SK-N-SH (cell line): ENCODE results near the gene CABLES2. TPM values are rescaled to one million over a fixed set of nuclear protein-coding genes. Genes with fewer than 3 reads are reported as not detected.

Experiments used
- CTCF ChIA-PET: fragments of 300-600, 350-600 bp; formaldehyde crosslinking; extraction: SDS; loops from one replicate; lab custom pipeline; 2021; lab: Yijun Ruan, JAX
- POLR2A ChIA-PET: fragments of 350-600 bp; sonication (Branson Sonifier 250); formaldehyde crosslinking; extraction: SDS; loops from one replicate; lab custom pipeline; 2020; ENCODE audit warnings: antibody characterized with exemption, inconsistent platforms; lab: Yijun Ruan, JAX
- DNase-seq: peaks from one replicate; pipeline ENCODE4 v3.0.0; 2012
- H2AFZ ChIP-seq: fragments of 200-600 bp; sonication (generic); 2 replicates; pipeline ENCODE4 v1.8.1; 2016; ENCODE audit warnings: antibody characterized with exemption, mild to moderate bottlenecking, low read depth
- H3F3A ChIP-seq: fragments of 200-600 bp; sonication (generic); replicated peaks from 2 replicates; pipeline ENCODE3; 2016; ENCODE audit warnings: antibody characterized with exemption, mild to moderate bottlenecking; ENCODE audit not compliant: insufficient read depth
- H3K27ac ChIP-seq, 2 experiments: fragments of 200-500 bp in 1 of 2; fragments of 200-600 bp in 1 of 2; sonication (Bioruptor generic) in 1 of 2; sonication (generic), shearing (Covaris generic) in 1 of 2; 2 replicates each; pipeline versions ENCODE4 v1.5.1 to v1.6.1; 2014 to 2016; ENCODE audit warnings: low read depth in 2 of 2, inconsistent platforms in 1 of 2, low read length in 1 of 2, mild to moderate bottlenecking in 1 of 2, mixed read lengths in 1 of 2
- H3K27me3 ChIP-seq: fragments of 200-600 bp; sonication (generic), shearing (Covaris generic); 2 replicates; pipeline ENCODE4 v1.6.1; 2016; ENCODE audit warnings: mixed run types; ENCODE audit not compliant: insufficient read depth
- H3K36me3 ChIP-seq, 2 experiments: fragments of 200-500 bp in 1 of 2; fragments of 200-600 bp in 1 of 2; sonication (Bioruptor generic) in 1 of 2; sonication (generic) in 1 of 2; replicated peaks in 1 of 2; 2 replicates each; pipeline versions ENCODE3 to v1.5.1; 2014 to 2016; ENCODE audit warnings: low read length in 1 of 2, mild to moderate bottlenecking in 1 of 2; ENCODE audit not compliant: insufficient read depth in 2 of 2, control insufficient read depth in 1 of 2
- H3K4me1 ChIP-seq, 2 experiments: fragments of 200-500 bp in 1 of 2; fragments of 200-600 bp in 1 of 2; sonication (Bioruptor generic) in 1 of 2; sonication (generic), shearing (Covaris generic) in 1 of 2; 2 replicates each; pipeline versions ENCODE4 v1.5.1 to v1.6.1; 2014 to 2016; ENCODE audit warnings: low read depth in 1 of 2, low read length in 1 of 2, mixed run types in 1 of 2; ENCODE audit not compliant: insufficient read depth in 2 of 2, control insufficient read depth in 1 of 2
- H3K4me2 ChIP-seq: fragments of 200-600 bp; sonication (generic), shearing (Covaris generic); 2 replicates; pipeline ENCODE4 v1.6.1; 2017; ENCODE audit warnings: mixed run types
- H3K4me3 ChIP-seq, 2 experiments: fragments of 200-500 bp in 1 of 2; fragments of 200-600 bp in 1 of 2; sonication (Bioruptor generic) in 1 of 2; sonication (generic), shearing (Covaris generic) in 1 of 2; 2 replicates each; pipeline versions ENCODE4 v1.5.1 to v1.8.1; 2014 to 2016; ENCODE audit warnings: low read depth in 2 of 2, inconsistent platforms in 1 of 2, low read length in 1 of 2, mild to moderate bottlenecking in 1 of 2, mixed read lengths in 1 of 2, moderate library complexity in 1 of 2
- H3K79me2 ChIP-seq: fragments of 200-600 bp; sonication (generic); 2 replicates; pipeline ENCODE4 v1.8.1; 2017; ENCODE audit warnings: mild to moderate bottlenecking; ENCODE audit not compliant: insufficient read depth
- H3K9ac ChIP-seq: fragments of 200-600 bp; sonication (generic); 2 replicates; pipeline ENCODE4 v1.6.1; 2017; ENCODE audit warnings: mixed run types
- H3K9me2 ChIP-seq: fragments of 200-600 bp; sonication (generic); 2 replicates; pipeline ENCODE4 v1.6.1; 2017; ENCODE audit warnings: mixed run types
- H3K9me3 ChIP-seq: fragments of 200-600 bp; sonication (generic); 2 replicates; pipeline ENCODE4 v1.6.1; 2017; ENCODE audit warnings: mixed run types, mild to moderate bottlenecking, moderate library complexity
- H4K20me1 ChIP-seq: fragments of 200-600 bp; sonication (generic); 2 replicates; pipeline ENCODE4 v1.6.1; 2017; ENCODE audit warnings: mild to moderate bottlenecking, mixed run types; ENCODE audit not compliant: insufficient read depth
- EP300 ChIP-seq, 2 experiments: IDR thresholded peaks; 2 replicates each; pipeline versions ENCODE4 v1.4.0 to v1.6.1; 2012; ENCODE audit warnings: borderline replicate concordance in 1 of 2, low read depth in 1 of 2, low read length in 1 of 2
- FOXJ3 ChIP-seq: sonication (generic); formaldehyde crosslinking; IDR thresholded peaks from 2 replicates; pipeline ENCODE4 v1.5.1; 2020; ENCODE audit warnings: mild to moderate bottlenecking, missing genetic modification reagents
- FOXM1 ChIP-seq: IDR thresholded peaks from 2 replicates; pipeline ENCODE4 v1.4.0; 2012; ENCODE audit warnings: low read depth, mild to moderate bottlenecking
- GABPA ChIP-seq: IDR thresholded peaks from 2 replicates; pipeline ENCODE4 v1.4.0; 2012; ENCODE audit warnings: low read depth, mild to moderate bottlenecking
- MEF2A ChIP-seq: IDR thresholded peaks from 2 replicates; pipeline ENCODE4 v1.4.0; 2012; ENCODE audit warnings: low read depth, borderline replicate concordance
- MXI1 ChIP-seq: IDR thresholded peaks from 2 replicates; pipeline ENCODE4 v1.6.1; 2012; ENCODE audit warnings: mild to moderate bottlenecking, low read depth, low read length, improper control_type of control experiment
- POLR2AphosphoS5 ChIP-seq: IDR thresholded peaks from 2 replicates; pipeline ENCODE4 v1.6.1; 2012; ENCODE audit warnings: low read depth, low read length
- RCOR1 ChIP-seq: fragments of 150-350 bp; IDR thresholded peaks from 2 replicates; pipeline ENCODE4 v1.6.1; 2017; ENCODE audit warnings: antibody characterized with exemption, low read length
- RFX5 ChIP-seq: IDR thresholded peaks from 2 replicates; pipeline ENCODE4 v1.6.1; 2012; ENCODE audit warnings: mild to moderate bottlenecking, improper control_type of control experiment, low read length
- RXRA ChIP-seq: IDR thresholded peaks from 2 replicates; pipeline ENCODE4 v1.4.0; 2012; ENCODE audit warnings: low read depth, mild to moderate bottlenecking, borderline replicate concordance
- TEAD4 ChIP-seq: IDR thresholded peaks from 2 replicates; pipeline ENCODE4 v1.4.0; 2012; ENCODE audit warnings: mild to moderate bottlenecking, borderline replicate concordance; ENCODE audit not compliant: insufficient read depth
- WGBS: methylation state at CpG from one replicate; pipeline ENCODE4 v1.1.6; 2017; ENCODE audit warnings: low lambda C conversion rate; 5-methylcytosine and 5-hydroxymethylcytosine counted together
- polyA plus RNA-seq, 3 experiments: library from polyadenylated mRNA; depleted of rRNA; stranded (reverse); fragments of >200 nt; gene quantifications; 2 replicates each; pipeline ENCODE4 v1.2.3, GENCODE V29; 2012
- TF ChIP-seq, protein P1 (sequence below): IDR thresholded peaks from 2 replicates; pipeline ENCODE4; 2012
- TF ChIP-seq, protein P2 (sequence below): fragments of 200-600 bp; sonication (generic); IDR thresholded peaks from 2 replicates; pipeline ENCODE4 v1.6.1; 2017; ENCODE audit warnings: antibody characterized with exemption, mild to moderate bottlenecking, moderate library complexity
- TF ChIP-seq, protein P3 (sequence below): IDR thresholded peaks from 2 replicates; pipeline ENCODE4 v1.4.0; 2012; ENCODE audit warnings: low read depth, borderline replicate concordance
- TF ChIP-seq, protein P4 (sequence below): IDR thresholded peaks from 2 replicates; pipeline ENCODE4 v1.6.1; 2012; ENCODE audit warnings: mild to moderate bottlenecking, low read depth, low read length, moderate library complexity

Gene CABLES2
- polyA plus RNA-seq, 1 of the 3 experiments (the other 2 are of a cell fraction): 4.8 TPM

DNA sequence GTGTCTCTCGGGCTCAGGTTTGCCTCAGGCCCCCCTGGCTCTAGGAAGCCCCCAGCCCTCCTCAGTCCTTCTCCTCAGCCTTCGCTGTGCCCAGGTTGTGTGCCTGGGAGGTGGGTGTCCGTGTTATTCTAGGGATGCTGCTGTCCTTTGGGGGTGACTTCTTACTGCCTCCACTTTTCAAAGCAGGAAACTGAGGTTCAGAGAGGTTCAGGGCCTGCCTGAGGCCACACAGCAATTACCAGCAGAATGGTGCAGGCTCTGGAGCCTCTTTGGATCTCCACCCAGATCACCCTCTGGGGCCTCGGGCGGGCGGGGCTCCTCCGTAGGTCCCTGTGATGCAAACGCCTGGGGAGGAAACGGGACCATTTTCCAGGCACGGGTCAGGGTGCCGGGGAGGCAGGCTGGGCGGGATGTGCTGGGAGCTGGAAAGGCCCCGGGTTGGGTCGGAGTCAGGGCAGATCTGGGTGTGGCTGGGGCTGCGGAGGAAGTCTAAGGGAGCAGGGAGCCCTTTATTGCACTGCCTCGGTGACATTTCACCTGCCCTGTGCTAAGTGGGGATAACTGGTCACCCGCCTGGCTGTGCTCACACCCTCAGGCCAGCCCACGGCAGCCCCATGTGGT, 45.5 kb upstream of the CABLES2 start (continued):
- no peak for TF ChIP-seq MXI1
- TF ChIP-seq, protein P1, sequence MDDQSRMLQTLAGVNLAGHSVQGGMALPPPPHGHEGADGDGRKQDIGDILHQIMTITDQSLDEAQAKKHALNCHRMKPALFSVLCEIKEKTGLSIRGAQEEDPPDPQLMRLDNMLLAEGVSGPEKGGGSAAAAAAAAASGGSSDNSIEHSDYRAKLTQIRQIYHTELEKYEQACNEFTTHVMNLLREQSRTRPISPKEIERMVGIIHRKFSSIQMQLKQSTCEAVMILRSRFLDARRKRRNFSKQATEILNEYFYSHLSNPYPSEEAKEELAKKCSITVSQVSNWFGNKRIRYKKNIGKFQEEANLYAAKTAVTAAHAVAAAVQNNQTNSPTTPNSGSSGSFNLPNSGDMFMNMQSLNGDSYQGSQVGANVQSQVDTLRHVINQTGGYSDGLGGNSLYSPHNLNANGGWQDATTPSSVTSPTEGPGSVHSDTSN: no peak
- TF ChIP-seq, all 33 proteins: peak for 0

DNA sequence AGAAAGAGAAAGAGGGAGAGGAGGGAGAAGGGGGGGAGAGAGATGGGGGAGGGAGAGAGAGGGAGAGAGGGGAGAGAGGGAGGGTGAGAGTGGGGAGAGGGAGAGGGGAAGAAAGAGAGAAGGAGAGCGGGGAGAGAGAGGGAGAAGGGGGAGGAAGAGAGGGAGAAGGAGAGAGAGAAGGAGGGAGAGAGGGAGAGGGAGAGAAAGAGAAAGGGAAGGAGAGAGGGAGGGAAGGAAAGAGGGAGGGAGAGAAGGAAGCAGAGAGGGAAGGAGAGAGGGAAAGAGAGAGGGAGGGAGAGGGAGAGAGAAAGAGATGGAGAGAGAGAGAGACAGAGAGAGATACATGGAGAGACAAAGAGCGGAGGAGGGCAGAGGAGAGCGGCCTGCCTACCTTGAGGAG, 44.9 kb upstream of the CABLES2 start:
- H2AFZ ChIP-seq: no peak overlapping the region
- no peaks in the 10 kb centered on the region for H3K27me3 ChIP-seq
- no peak overlapping the region for H3K4me2 ChIP-seq
- TF ChIP-seq, protein P2, sequence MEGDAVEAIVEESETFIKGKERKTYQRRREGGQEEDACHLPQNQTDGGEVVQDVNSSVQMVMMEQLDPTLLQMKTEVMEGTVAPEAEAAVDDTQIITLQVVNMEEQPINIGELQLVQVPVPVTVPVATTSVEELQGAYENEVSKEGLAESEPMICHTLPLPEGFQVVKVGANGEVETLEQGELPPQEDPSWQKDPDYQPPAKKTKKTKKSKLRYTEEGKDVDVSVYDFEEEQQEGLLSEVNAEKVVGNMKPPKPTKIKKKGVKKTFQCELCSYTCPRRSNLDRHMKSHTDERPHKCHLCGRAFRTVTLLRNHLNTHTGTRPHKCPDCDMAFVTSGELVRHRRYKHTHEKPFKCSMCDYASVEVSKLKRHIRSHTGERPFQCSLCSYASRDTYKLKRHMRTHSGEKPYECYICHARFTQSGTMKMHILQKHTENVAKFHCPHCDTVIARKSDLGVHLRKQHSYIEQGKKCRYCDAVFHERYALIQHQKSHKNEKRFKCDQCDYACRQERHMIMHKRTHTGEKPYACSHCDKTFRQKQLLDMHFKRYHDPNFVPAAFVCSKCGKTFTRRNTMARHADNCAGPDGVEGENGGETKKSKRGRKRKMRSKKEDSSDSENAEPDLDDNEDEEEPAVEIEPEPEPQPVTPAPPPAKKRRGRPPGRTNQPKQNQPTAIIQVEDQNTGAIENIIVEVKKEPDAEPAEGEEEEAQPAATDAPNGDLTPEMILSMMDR: no peak
- TF ChIP-seq, protein P3, sequence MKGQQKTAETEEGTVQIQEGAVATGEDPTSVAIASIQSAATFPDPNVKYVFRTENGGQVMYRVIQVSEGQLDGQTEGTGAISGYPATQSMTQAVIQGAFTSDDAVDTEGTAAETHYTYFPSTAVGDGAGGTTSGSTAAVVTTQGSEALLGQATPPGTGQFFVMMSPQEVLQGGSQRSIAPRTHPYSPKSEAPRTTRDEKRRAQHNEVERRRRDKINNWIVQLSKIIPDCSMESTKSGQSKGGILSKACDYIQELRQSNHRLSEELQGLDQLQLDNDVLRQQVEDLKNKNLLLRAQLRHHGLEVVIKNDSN: no peak
- TF ChIP-seq TEAD4 (no peak), MXI1 (no peak), POLR2AphosphoS5 (no peak), EP300 (IDR thresholded peaks at IDR 0.05; ENCODE audit: borderline replicate concordance in 1 of 2, low read depth in 1 of 2, low read length in 1 of 2) (no peak), RCOR1 (no peak), RXRA (no peak), MEF2A (no peak), GABPA (no peak), RFX5 (no peak), FOXM1 (no peak), FOXJ3 (CRISPR knock-in tag) (no peak)
- TF ChIP-seq, protein P4, sequence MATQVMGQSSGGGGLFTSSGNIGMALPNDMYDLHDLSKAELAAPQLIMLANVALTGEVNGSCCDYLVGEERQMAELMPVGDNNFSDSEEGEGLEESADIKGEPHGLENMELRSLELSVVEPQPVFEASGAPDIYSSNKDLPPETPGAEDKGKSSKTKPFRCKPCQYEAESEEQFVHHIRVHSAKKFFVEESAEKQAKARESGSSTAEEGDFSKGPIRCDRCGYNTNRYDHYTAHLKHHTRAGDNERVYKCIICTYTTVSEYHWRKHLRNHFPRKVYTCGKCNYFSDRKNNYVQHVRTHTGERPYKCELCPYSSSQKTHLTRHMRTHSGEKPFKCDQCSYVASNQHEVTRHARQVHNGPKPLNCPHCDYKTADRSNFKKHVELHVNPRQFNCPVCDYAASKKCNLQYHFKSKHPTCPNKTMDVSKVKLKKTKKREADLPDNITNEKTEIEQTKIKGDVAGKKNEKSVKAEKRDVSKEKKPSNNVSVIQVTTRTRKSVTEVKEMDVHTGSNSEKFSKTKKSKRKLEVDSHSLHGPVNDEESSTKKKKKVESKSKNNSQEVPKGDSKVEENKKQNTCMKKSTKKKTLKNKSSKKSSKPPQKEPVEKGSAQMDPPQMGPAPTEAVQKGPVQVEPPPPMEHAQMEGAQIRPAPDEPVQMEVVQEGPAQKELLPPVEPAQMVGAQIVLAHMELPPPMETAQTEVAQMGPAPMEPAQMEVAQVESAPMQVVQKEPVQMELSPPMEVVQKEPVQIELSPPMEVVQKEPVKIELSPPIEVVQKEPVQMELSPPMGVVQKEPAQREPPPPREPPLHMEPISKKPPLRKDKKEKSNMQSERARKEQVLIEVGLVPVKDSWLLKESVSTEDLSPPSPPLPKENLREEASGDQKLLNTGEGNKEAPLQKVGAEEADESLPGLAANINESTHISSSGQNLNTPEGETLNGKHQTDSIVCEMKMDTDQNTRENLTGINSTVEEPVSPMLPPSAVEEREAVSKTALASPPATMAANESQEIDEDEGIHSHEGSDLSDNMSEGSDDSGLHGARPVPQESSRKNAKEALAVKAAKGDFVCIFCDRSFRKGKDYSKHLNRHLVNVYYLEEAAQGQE: no peak
- TF ChIP-seq, protein P1: no peak
- H3K9me2 ChIP-seq: no peaks in the 10 kb centered on the region
- CTCF ChIA-PET: no interaction called here
- no peaks in the 10 kb centered on the region for H3K9me3 ChIP-seq
- H3F3A ChIP-seq: no peaks in the 10 kb centered on the region
- peaks cover 0 to 8% of the 10 kb centered on the region in 2 experiments; a peak in 1 of 4 replicates for H3K4me1 ChIP-seq
- H3K9ac ChIP-seq: no peak overlapping the region
- POLR2A ChIA-PET: no interaction called here
- no peak for DNase-seq
- WGBS: 88% methylated on average over 3 of the region's 3 CpGs
- H3K79me2 ChIP-seq: no peaks in the 10 kb centered on the region
- no peak overlapping the region for H3K4me3 ChIP-seq
- H3K27ac ChIP-seq: no peak overlapping the region
- H4K20me1 ChIP-seq: no peaks in the 10 kb centered on the region
- no peaks in the 10 kb centered on the region for H3K36me3 ChIP-seq
